HCT116 (cell line): ENCODE measurements around the gene SRPK2. TPM values are rescaled to one million over a fixed set of nuclear protein-coding genes. Genes with fewer than 3 reads are reported as not detected.

Source experiments
- ATAC-seq: fragments of 200-7000 bp; cut with Tn5 transposase; 2 replicates; pipeline ENCODE4 v1.9.1; 2020; ENCODE audit warnings: mild to moderate bottlenecking, moderate library complexity
- BruUV-seq: library from RNA; stranded (reverse); fragments of 400-500 nt; replicated peaks from 2 replicates; lab custom pipeline; 2021; lab: Mats Ljungman, UMichigan
- CTCF ChIA-PET: fragments of 300-600 bp; sonication (Branson Sonifier 250); formaldehyde crosslinking; loops from one replicate; lab custom pipeline; 2021; ENCODE audit warnings: antibody characterized with exemption; lab: Charles Lee
- POLR2A ChIA-PET: fragments of 300-600, 350-600 bp; sonication (Branson Sonifier 250); formaldehyde crosslinking; loops from one replicate; lab custom pipeline; 2021; ENCODE audit warnings: antibody characterized with exemption; lab: Charles Lee
- RAD21 ChIA-PET, 2 experiments: fragments of 300-600 bp; sonication (Branson Sonifier 250); formaldehyde crosslinking; loops; one replicate each; lab custom pipeline; 2023; ENCODE audit warnings: low total read pairs in 2 of 2; ENCODE audit not compliant: uncharacterized antibody in 2 of 2, unreplicated experiment in 2 of 2, low non-redundant PET in 1 of 2; lab: Charles Lee
- DNase-seq: peaks from one replicate; pipeline ENCODE4 v3.0.0-alpha.2; 2010; ENCODE audit warnings: low read depth, low spot score
- H2AFZ ChIP-seq: fragments of 200-600 bp; shearing (Covaris generic), sonication (generic); 2 replicates; pipeline ENCODE4 v1.6.1; 2017; ENCODE audit warnings: low read depth, mixed run types, mixed read lengths, antibody characterized with exemption, low read length; ENCODE audit not compliant: poor library complexity, severe bottlenecking
- H3K27ac ChIP-seq: 2 replicates; pipeline ENCODE4 v1.5.1; 2012; ENCODE audit warnings: low read depth, low read length
- H3K27me3 ChIP-seq: fragments of 200-600 bp; sonication (generic); 2 replicates; pipeline ENCODE4 v1.6.1; 2016; ENCODE audit warnings: mixed run types, low read length, mixed read lengths; ENCODE audit not compliant: insufficient read depth
- H3K36me3 ChIP-seq, 2 experiments: fragments of 200-500 bp in 1 of 2; fragments of 200-600 bp in 1 of 2; sonication (Bioruptor generic) in 1 of 2; sonication (generic) in 1 of 2; 2 replicates each; pipeline versions ENCODE4 v1.5.1 to v1.6.1; 2014 to 2016; ENCODE audit warnings: low read length in 2 of 2, inconsistent platforms in 1 of 2, mixed read lengths in 1 of 2, mixed run types in 1 of 2; ENCODE audit not compliant: insufficient read depth in 2 of 2, control insufficient read depth in 1 of 2
- H3K4me1 ChIP-seq, 2 experiments: fragments of 200-600 bp in 1 of 2; sonication (generic) in 1 of 2; 2 replicates each; pipeline versions ENCODE4 v1.5.1 to v1.6.1; 2012 to 2017; ENCODE audit warnings: low read length in 2 of 2, inconsistent platforms in 1 of 2, mild to moderate bottlenecking in 1 of 2, mixed read lengths in 1 of 2, mixed run types in 1 of 2, moderate library complexity in 1 of 2; ENCODE audit not compliant: insufficient read depth in 2 of 2, control insufficient read depth in 1 of 2
- H3K4me2 ChIP-seq: fragments of 200-600 bp; sonication (generic); 2 replicates; pipeline ENCODE4 v1.6.1; 2017; ENCODE audit warnings: mixed run types, low read length, mixed read lengths
- H3K4me3 ChIP-seq, 2 experiments: fragments of 200-600 bp in 1 of 2; sonication (generic) in 1 of 2; replicated peaks in 1 of 2; 2 replicates each; pipeline ENCODE4 v1.5.1; 2011 to 2016; ENCODE audit warnings: low read length in 2 of 2, control low read depth in 1 of 2, low read depth in 1 of 2, mild to moderate bottlenecking in 1 of 2, mixed read lengths in 1 of 2, mixed run types in 1 of 2
- H3K79me2 ChIP-seq: fragments of 200-600 bp; sonication (generic); 2 replicates; pipeline ENCODE4 v1.6.1; 2017; ENCODE audit warnings: mild to moderate bottlenecking, mixed run types, low read length, moderate library complexity, mixed read lengths; ENCODE audit not compliant: insufficient read depth
- H3K9ac ChIP-seq: fragments of 200-600 bp; sonication (generic); 2 replicates; pipeline ENCODE4 v1.6.1; 2016; ENCODE audit warnings: low read length, mixed read lengths
- H3K9me2 ChIP-seq: fragments of 200-600 bp; sonication (generic), shearing (Covaris generic); 2 replicates; pipeline ENCODE4 v1.6.1; 2017; ENCODE audit warnings: mixed run types, mild to moderate bottlenecking, moderate library complexity; ENCODE audit not compliant: insufficient read depth
- H3K9me3 ChIP-seq, 2 experiments: fragments of 200-500 bp in 1 of 2; fragments of 200-600 bp in 1 of 2; sonication (Bioruptor generic) in 1 of 2; sonication (generic) in 1 of 2; 2 replicates each; pipeline ENCODE4 v1.6.1; 2014 to 2017; ENCODE audit warnings: low read length in 2 of 2, mixed read lengths in 2 of 2, inconsistent platforms in 1 of 2, low read depth in 1 of 2, mild to moderate bottlenecking in 1 of 2, mixed run types in 1 of 2, moderate library complexity in 1 of 2; ENCODE audit not compliant: control insufficient read depth in 1 of 2, insufficient read depth in 1 of 2
- H4K20me1 ChIP-seq: fragments of 200-600 bp; sonication (generic), shearing (Covaris generic); 2 replicates; pipeline ENCODE4 v1.6.1; 2017; ENCODE audit warnings: mixed run types, mild to moderate bottlenecking, moderate library complexity; ENCODE audit not compliant: insufficient read depth
- ATF3 ChIP-seq: IDR thresholded peaks from 2 replicates; pipeline ENCODE4 v1.6.1; 2012
- CBX3 ChIP-seq: IDR thresholded peaks from 2 replicates; pipeline ENCODE4 v1.6.1; 2012; ENCODE audit warnings: low read depth
- CEBPB ChIP-seq: IDR thresholded peaks from 2 replicates; pipeline ENCODE4 v1.6.1; 2012; ENCODE audit warnings: low read depth
- CTCF ChIP-seq, 3 experiments: fragments of 200-600 bp in 1 of 3; sonication (generic) in 1 of 3; IDR thresholded peaks in 2 of 3; conservative IDR thresholded peaks in 1 of 3; 2 replicates each; pipeline ENCODE4 v1.5.1; 2012 to 2017; ENCODE audit warnings: low read depth in 2 of 3, low read length in 2 of 3, antibody characterized with exemption in 1 of 3, borderline replicate concordance in 1 of 3, control low read depth in 1 of 3, mild to moderate bottlenecking in 1 of 3, mixed read lengths in 1 of 3, mixed run types in 1 of 3, moderate library complexity in 1 of 3; ENCODE audit not compliant: insufficient read depth in 1 of 3
- EGR1 ChIP-seq: IDR thresholded peaks from 2 replicates; pipeline ENCODE4 v1.6.1; 2012; ENCODE audit warnings: low read depth
- ELF1 ChIP-seq: IDR thresholded peaks from 2 replicates; pipeline ENCODE4 v1.6.1; 2012; ENCODE audit warnings: low read depth, borderline replicate concordance
- EZH2 ChIP-seq: fragments of 200-600 bp; sonication (generic); IDR thresholded peaks from 2 replicates; pipeline ENCODE4 v1.6.1; 2017; ENCODE audit warnings: antibody characterized with exemption, mixed run types
- JUND ChIP-seq: IDR thresholded peaks from 2 replicates; pipeline ENCODE4 v1.6.1; 2012
- POLR2A ChIP-seq: IDR thresholded peaks from 2 replicates; pipeline ENCODE4 v1.7.0; 2011; ENCODE audit warnings: borderline replicate concordance; ENCODE audit not compliant: insufficient read depth, insufficient read length; ENCODE audit errors: extremely low read depth
- RAD21 ChIP-seq: IDR thresholded peaks from 2 replicates; pipeline ENCODE4 v1.6.1; 2012; ENCODE audit warnings: low read depth, mild to moderate bottlenecking
- YY1 ChIP-seq: IDR thresholded peaks from 2 replicates; pipeline ENCODE4 v1.6.1; 2011; ENCODE audit warnings: low read length, low read depth, moderate library complexity, mild to moderate bottlenecking; ENCODE audit not compliant: insufficient replicate concordance; ENCODE audit errors: extremely low read depth
- ZFX ChIP-seq: fragments of 450-650 bp; IDR thresholded peaks from 2 replicates; pipeline ENCODE4 v1.6.1; 2017
- intact Hi-C: fragments of 100-400 bp; cut with micrococcal nuclease; formaldehyde crosslinking; loops from 2 replicates; pipeline ENCODE4 v1.10.0; 2022
- total RNA-seq: library from RNA; stranded (reverse); gene quantifications from one replicate; pipeline ENCODE4 v1.2.1, GENCODE V29; 2021; ENCODE audit not compliant: unreplicated experiment
- TF ChIP-seq, protein P1 (sequence below): IDR thresholded peaks from 2 replicates; pipeline ENCODE4 v1.6.1; 2012

The SRPK2 gene
- total RNA-seq, 1 experiment from 2014 or later, result 37.4 TPM

- Histone ChIP-seq H3K27me3 (no peaks in the 10 kb centered on the region), H3K4me3 (no peak overlapping the region), H3K4me1 (peaks cover 27 to 39% of the 10 kb centered on the region in 2 experiments), H4K20me1 (no peaks in the 10 kb centered on the region), H3K36me3 (no peaks in the 10 kb centered on the region), H3K27ac (no peak overlapping the region), H3K79me2 (peaks cover 79% of the 10 kb centered on the region), H3K9ac (no peak overlapping the region), H3K9me3 (no peaks in the 10 kb centered on the region), H3K4me2 (no peak overlapping the region), H3K9me2 (no peaks in the 10 kb centered on the region), H2AFZ (no peak overlapping the region)
- BruUV-seq, result no TSS peak
- TF ChIP-seq YY1 (no peak), EZH2 (no peak)
- ChIA-PET RAD21 (no interaction called here), POLR2A (no interaction called here), CTCF (no interaction called here)
- DNase-seq (no peak), ATAC-seq (no peak)
- intact Hi-C loops, result no loop called here
These were observed 34.3 kb downstream of the SRPK2 start for GRCh38 chr7:105354383-105354782.

GRCh38 chr7:105353752-105354328, 34.9 kb downstream of the SRPK2 start:
- no peak for ATAC-seq
- TF ChIP-seq, protein P1, sequence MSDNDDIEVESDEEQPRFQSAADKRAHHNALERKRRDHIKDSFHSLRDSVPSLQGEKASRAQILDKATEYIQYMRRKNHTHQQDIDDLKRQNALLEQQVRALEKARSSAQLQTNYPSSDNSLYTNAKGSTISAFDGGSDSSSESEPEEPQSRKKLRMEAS, result no peak
- TF ChIP-seq CEBPB (no peak), EGR1 (no peak), ELF1 (no peak), EZH2 (no peak), JUND (no peak), ATF3 (no peak), CTCF (IDR thresholded peaks at IDR 0.05 in 2 of 3, conservative IDR thresholded peaks at IDR 0.05 in 1 of 3; ENCODE audit: borderline replicate concordance in 1 of 3, insufficient read depth in 1 of 3, low read depth in 2 of 3, low read length in 2 of 3) (no peak), POLR2A (no peak), RAD21 (no peak), ZFX (no peak), CBX3 (no peak)
- ChIA-PET POLR2A (no interaction called here), CTCF (no interaction called here), RAD21 (no interaction called here)
- Histone ChIP-seq H3K9ac (no peak overlapping the region), H3K4me2 (no peak overlapping the region), H3K27me3 (no peaks in the 10 kb centered on the region), H3K79me2 (peaks cover 75% of the 10 kb centered on the region), H3K36me3 (no peaks in the 10 kb centered on the region), H3K4me3 (no peak overlapping the region), H3K9me2 (no peaks in the 10 kb centered on the region), H3K9me3 (no peaks in the 10 kb centered on the region), H3K4me1 (peaks cover 23 to 39% of the 10 kb centered on the region in 2 experiments), H2AFZ (no peak overlapping the region), H4K20me1 (no peaks in the 10 kb centered on the region), H3K27ac (no peak overlapping the region)
- intact Hi-C loops, result no loop called here
- no TSS peak for BruUV-seq
- DNase-seq, result no peak
